Suppressor macrophage treated with lipopolysaccharide for 1 hour (primary cell): Measurements from ENCODE around the gene HHATL.

Experiments used
- DNase-seq, 3 donors: peaks; one replicate each; pipeline ENCODE4 v3.0.0-alpha.2; 2020 to 2022

Gene HHATL

DNA sequence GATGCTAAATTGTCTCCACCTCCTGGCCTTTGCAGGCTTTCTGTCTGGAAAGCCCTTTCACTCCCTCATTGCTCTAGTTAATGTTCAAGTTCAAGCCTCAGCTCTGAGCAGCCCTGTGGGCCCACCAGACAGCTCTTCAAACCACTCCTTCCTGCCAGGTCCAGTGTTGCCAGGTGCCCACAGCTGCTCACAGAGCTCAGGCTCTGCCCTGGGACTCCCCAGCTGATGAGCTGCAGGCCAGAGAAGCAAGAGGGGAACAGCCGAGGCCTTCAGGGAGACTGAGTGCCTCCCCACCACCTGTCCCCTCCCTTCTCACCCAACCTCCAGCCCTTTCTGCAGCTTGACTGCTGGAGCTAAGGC is 50.4 kb downstream of the HHATL start:
- no peak for DNase-seq

GRCh38 chr3:42651248-42652091 is 51.1 kb downstream of the HHATL start:
- DNase-seq, result no peak

- DNase-seq, result no peak
Observed at GRCh38 chr3:42649783-42650182, 52.8 kb downstream of the HHATL start.

GRCh38 chr3:42649006-42649405 is 53.6 kb downstream of the HHATL start:
- no peak for DNase-seq

- DNase-seq, result no peak
Observed at GRCh38 chr3:42647821-42648459, 54.7 kb downstream of the HHATL start.
